HepG2 (cell line): Measurements from ENCODE around the gene DVL3. TPM values are rescaled to one million over a fixed set of nuclear protein-coding genes. Genes with fewer than 3 reads are reported as not detected.

Source experiments
- ATAC-seq: fragments of 200-7000 bp; cut with Tn5 transposase; 3 replicates; pipeline ENCODE4 v1.9.1; 2020; ENCODE audit warnings: mild to moderate bottlenecking, moderate library complexity
- BruUV-seq: library from RNA; stranded (reverse); fragments of 400-500 nt; replicated peaks from 2 replicates; lab custom pipeline; 2021; lab: Mats Ljungman, UMichigan
- CTCF ChIA-PET: fragments of 300-600 bp; formaldehyde crosslinking; extraction: SDS; loops from one replicate; lab custom pipeline; 2021; ENCODE audit warnings: low total read pairs, inconsistent platforms, low intra/inter-chr PET ratio; lab: Yijun Ruan, JAX
- POLR2A ChIA-PET: fragments of 350-600 bp; sonication (Branson Sonifier 250); formaldehyde crosslinking; loops from one replicate; lab custom pipeline; 2020; ENCODE audit warnings: antibody characterized with exemption, inconsistent platforms; lab: Yijun Ruan, JAX
- DNase-seq: peaks from one replicate; pipeline ENCODE4 v3.0.0-alpha.2; 2015; ENCODE audit warnings: low spot score
- FAIRE-seq: peaks from 3 replicates; lab custom pipeline; 2011; peaks lifted over from hg19 to GRCh38; lab: Jason Lieb, UNC
- H2AFZ ChIP-seq: one replicate; pipeline ENCODE4 v1.6.1; 2011; ENCODE audit warnings: low read length, inconsistent platforms
- H3K27ac ChIP-seq: fragments of 300-600 bp; 3 replicates; pipeline ENCODE4 v1.8.0; 2011; ENCODE audit warnings: mixed run types, mild to moderate bottlenecking, mixed read lengths, low read length, inconsistent platforms; ENCODE audit not compliant: insufficient read depth; ENCODE audit errors: extremely low read length
- H3K27me3 ChIP-seq, 2 experiments: fragments of 200-600 bp in 1 of 2; 2 replicates in 1 of 2; 3 replicates in 1 of 2; pipeline versions ENCODE4 v1.6.0 to v1.8.0; 2011; ENCODE audit warnings: low read length in 2 of 2, mild to moderate bottlenecking in 2 of 2, moderate library complexity in 2 of 2, inconsistent platforms in 1 of 2; ENCODE audit not compliant: insufficient read depth in 2 of 2, control insufficient read depth in 1 of 2
- H3K36me3 ChIP-seq, 2 experiments: fragments of 200-600 bp in 1 of 2; replicated peaks in 1 of 2; 2 replicates in 1 of 2; 3 replicates in 1 of 2; pipeline versions ENCODE4 v1.5.1 to v1.8.0; 2011; ENCODE audit warnings: low read length in 2 of 2, inconsistent platforms in 1 of 2; ENCODE audit not compliant: insufficient read depth in 2 of 2, control insufficient read depth in 1 of 2
- H3K4me1 ChIP-seq: 2 replicates; pipeline ENCODE4 v1.5.1; 2012; ENCODE audit warnings: low read length, inconsistent platforms; ENCODE audit not compliant: insufficient read depth
- H3K4me2 ChIP-seq: 2 replicates; pipeline ENCODE4 v1.6.0; 2011; ENCODE audit warnings: low read depth, low read length, inconsistent platforms
- H3K4me3 ChIP-seq, 3 experiments: fragments of 200-600 bp in 1 of 3; sonication (generic), shearing (Covaris generic) in 1 of 3; replicated peaks in 1 of 3; 2 replicates each; pipeline ENCODE4 v1.5.1; 2011 to 2016; ENCODE audit warnings: low read length in 3 of 3, inconsistent platforms in 2 of 3, low read depth in 2 of 3, mild to moderate bottlenecking in 2 of 3, control low read depth in 1 of 3, mixed read lengths in 1 of 3; ENCODE audit not compliant: insufficient read depth in 1 of 3
- H3K79me2 ChIP-seq: one replicate; pipeline ENCODE4 v1.6.1; 2011; ENCODE audit warnings: low read length, inconsistent platforms; ENCODE audit not compliant: insufficient read depth
- H3K9ac ChIP-seq: 2 replicates; pipeline ENCODE4 v1.6.0; 2011; ENCODE audit warnings: mild to moderate bottlenecking, low read depth, low read length, inconsistent platforms; ENCODE audit not compliant: insufficient read depth
- H3K9me3 ChIP-seq: 2 replicates; pipeline ENCODE4 v1.5.1; 2012; ENCODE audit warnings: mild to moderate bottlenecking, low read length
- H4K20me1 ChIP-seq: 2 replicates; pipeline ENCODE4 v1.6.0; 2011; ENCODE audit warnings: inconsistent platforms, mild to moderate bottlenecking, low read length, moderate library complexity; ENCODE audit not compliant: insufficient read depth
- ETV5 ChIP-seq: IDR thresholded peaks from 2 replicates; pipeline ENCODE4 v1.6.1; 2018; ENCODE audit warnings: missing biosample characterization, missing genetic modification reagents, inconsistent platforms, borderline replicate concordance
- GABPA ChIP-seq, 2 experiments: IDR thresholded peaks; 2 replicates each; pipeline ENCODE4 v1.6.1; 2011 to 2016; ENCODE audit warnings: low read depth in 2 of 2, low read length in 1 of 2, missing biosample characterization in 1 of 2, missing genetic modification characterization in 1 of 2
- HIVEP1 ChIP-seq: sonication (generic); formaldehyde crosslinking; IDR thresholded peaks from 2 replicates; pipeline ENCODE4 v1.4.0; 2020; ENCODE audit warnings: mild to moderate bottlenecking, missing genetic modification reagents
- RCOR2 ChIP-seq: IDR thresholded peaks from 2 replicates; pipeline ENCODE4 v1.6.1; 2016; ENCODE audit warnings: missing biosample characterization, missing genetic modification reagents
- SIN3B ChIP-seq: fragments of 150-350 bp; IDR thresholded peaks from 2 replicates; pipeline ENCODE4 v1.6.1; 2014; ENCODE audit warnings: low read length
- SIX4 ChIP-seq: sonication (generic); formaldehyde crosslinking; IDR thresholded peaks from 2 replicates; pipeline ENCODE4 v1.4.0; 2020; ENCODE audit warnings: missing genetic modification reagents
- SNAI1 ChIP-seq: sonication (generic); formaldehyde crosslinking; IDR thresholded peaks from 2 replicates; pipeline ENCODE4 v1.5.0; 2020; ENCODE audit warnings: mild to moderate bottlenecking, missing genetic modification reagents, borderline replicate concordance
- SPEN ChIP-seq: sonication (generic); formaldehyde crosslinking; IDR thresholded peaks from 2 replicates; pipeline ENCODE4 v1.5.1; 2020; ENCODE audit warnings: low read depth, mild to moderate bottlenecking, missing genetic modification reagents
- ZC3H4 ChIP-seq: sonication (generic); formaldehyde crosslinking; IDR thresholded peaks from 2 replicates; pipeline ENCODE4 v1.4.0; 2020; ENCODE audit warnings: missing genetic modification reagents, borderline replicate concordance
- ZGPAT ChIP-seq: IDR thresholded peaks from 2 replicates; pipeline ENCODE4 v1.6.1; 2016; ENCODE audit warnings: mild to moderate bottlenecking
- ZNF292 ChIP-seq: sonication (generic); formaldehyde crosslinking; IDR thresholded peaks from 2 replicates; pipeline ENCODE4 v1.8.1; 2022; ENCODE audit warnings: mild to moderate bottlenecking, low read depth, missing genetic modification reagents, borderline replicate concordance
- ZNF552 ChIP-seq: sonication (generic); formaldehyde crosslinking; IDR thresholded peaks from 2 replicates; pipeline ENCODE4 v1.9.0; 2022; ENCODE audit warnings: missing genetic modification reagents, mild to moderate bottlenecking, borderline replicate concordance
- WGBS: methylation state at CpG from one replicate; pipeline ENCODE4 v1.1.6; 2017; ENCODE audit warnings: low lambda C conversion rate; 5-methylcytosine and 5-hydroxymethylcytosine counted together
- in situ Hi-C: cut with HindIII; loops from 2 replicates; pipeline ENCODE4 v1.10.0; 2017; ENCODE audit warnings: low pct_unique_long_range_greater_than_20kb; ENCODE audit not compliant: extremely low pct_ligation_motif_present
- intact Hi-C: fragments of 100-400 bp; cut with micrococcal nuclease; formaldehyde crosslinking; loops from one replicate; pipeline ENCODE4 v1.10.0; 2022; ENCODE audit not compliant: unreplicated experiment
- polyA plus RNA-seq, 8 experiments: library from polyadenylated mRNA; depleted of rRNA in 3 of 8; stranded (reverse) in 7 of 8; unstranded in 1 of 8; fragments of >200 nt; fragmentation: Illumina TruSeq in 4 of 8; extraction: Trizol in 4 of 8; gene quantifications; 2 replicates each; pipeline versions ENCODE4 v1.2.1 to v1.2.3, GENCODE V29; 2011 to 2016; ENCODE audit warnings: low read depth in 4 of 8, missing spikeins in 1 of 8, mixed read lengths in 1 of 8; ENCODE audit not compliant: insufficient read depth in 1 of 8
- total RNA-seq, 5 experiments: library from RNA; depleted of rRNA; stranded (reverse); fragments of >200 nt; fragmentation: Illumina TruSeq; extraction: Trizol; gene quantifications; 2 replicates each; pipeline ENCODE4 v1.2.3, GENCODE V29; 2016; ENCODE audit warnings: low read depth in 1 of 5
- TF ChIP-seq, protein P1 (sequence below): sonication (generic); formaldehyde crosslinking; IDR thresholded peaks from 2 replicates; pipeline ENCODE4 v1.4.0; 2020; ENCODE audit warnings: missing genetic modification reagents
- TF ChIP-seq, protein P2 (sequence below): sonication (generic); formaldehyde crosslinking; IDR thresholded peaks from 2 replicates; pipeline ENCODE4 v1.5.0; 2020; ENCODE audit warnings: mild to moderate bottlenecking, missing genetic modification reagents, borderline replicate concordance

The DVL3 gene
- total and polyA plus RNA-seq, 2 of the 13 experiments (the other 11 are each of a cell fraction or from before 2014, with no cell fraction given) = 29.0 to 36.1 TPM

- H3K27me3 ChIP-seq = peaks cover 0 to 26% of the 10 kb centered on the region in 2 experiments; a peak in 4 of 5 replicates
These were observed 45.6 kb downstream of the DVL3 start for GRCh38 chr3:184200825-184201224.

DNA sequence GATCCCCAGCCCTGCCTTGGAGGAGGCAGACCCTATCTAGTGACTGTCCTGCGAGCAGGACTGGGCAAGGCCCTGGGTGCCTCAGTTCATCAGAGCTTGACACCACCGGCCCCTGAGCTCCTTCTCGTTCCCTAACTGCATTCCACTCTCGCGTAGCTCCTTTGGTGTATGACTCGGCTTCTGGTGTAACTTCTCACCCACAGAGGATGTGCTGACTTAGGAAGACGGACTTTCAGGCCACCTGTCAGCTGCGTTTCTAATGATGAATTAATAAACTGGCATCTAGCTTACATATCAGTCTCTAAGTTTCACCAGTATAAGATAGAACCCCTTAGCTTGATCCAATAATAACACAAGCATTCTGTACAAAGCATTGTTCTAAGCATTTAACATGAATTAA lies 48.3 kb downstream of the DVL3 start:
- in situ Hi-C loops = no loop called here
- ChIA-PET POLR2A (interaction anchor here (1.6 kb wide), 1 partner anchor 20 kb away, joined by 4 read pairs; no protein-coding TSS in a partner anchor), CTCF (no interaction called here)
- Histone ChIP-seq H4K20me1 (no peaks in the 10 kb centered on the region), H3K4me2 (no peak overlapping the region), H3K27me3 (peaks cover 7 to 41% of the 10 kb centered on the region in 2 experiments; a peak in 4 of 5 replicates), H2AFZ (no peak overlapping the region), H3K27ac (no peak overlapping the region), H3K4me3 (no peak overlapping the region), H3K9me3 (no peaks in the 10 kb centered on the region), H3K79me2 (no peaks in the 10 kb centered on the region), H3K4me1 (no peaks in the 10 kb centered on the region), H3K36me3 (no peaks in the 10 kb centered on the region), H3K9ac (no peak overlapping the region)
- BruUV-seq = no TSS peak
- 19% methylated on average over 3 of the region's 8 CpGs for WGBS
- DNase-seq (no peak), ATAC-seq (no peak), FAIRE-seq (no peak)
- intact Hi-C loops = no loop called here
- TF ChIP-seq ZGPAT (CRISPR knock-in tag) (no peak), SPEN (CRISPR knock-in tag) (no peak), SNAI1 (CRISPR knock-in tag) (no peak), GABPA (IDR thresholded peaks at IDR 0.05; ENCODE audit: low read depth, low read length) (no peak), GABPA (CRISPR knock-in tag; IDR thresholded peaks at IDR 0.05; ENCODE audit: low read depth) (no peak), HIVEP1 (CRISPR knock-in tag) (no peak), ZNF552 (CRISPR knock-in tag) (no peak), ZC3H4 (CRISPR knock-in tag) (no peak), SIX4 (no peak), ZNF292 (no peak), SIN3B (no peak), RCOR2 (CRISPR knock-in tag) (no peak)
- TF ChIP-seq, protein P1, sequence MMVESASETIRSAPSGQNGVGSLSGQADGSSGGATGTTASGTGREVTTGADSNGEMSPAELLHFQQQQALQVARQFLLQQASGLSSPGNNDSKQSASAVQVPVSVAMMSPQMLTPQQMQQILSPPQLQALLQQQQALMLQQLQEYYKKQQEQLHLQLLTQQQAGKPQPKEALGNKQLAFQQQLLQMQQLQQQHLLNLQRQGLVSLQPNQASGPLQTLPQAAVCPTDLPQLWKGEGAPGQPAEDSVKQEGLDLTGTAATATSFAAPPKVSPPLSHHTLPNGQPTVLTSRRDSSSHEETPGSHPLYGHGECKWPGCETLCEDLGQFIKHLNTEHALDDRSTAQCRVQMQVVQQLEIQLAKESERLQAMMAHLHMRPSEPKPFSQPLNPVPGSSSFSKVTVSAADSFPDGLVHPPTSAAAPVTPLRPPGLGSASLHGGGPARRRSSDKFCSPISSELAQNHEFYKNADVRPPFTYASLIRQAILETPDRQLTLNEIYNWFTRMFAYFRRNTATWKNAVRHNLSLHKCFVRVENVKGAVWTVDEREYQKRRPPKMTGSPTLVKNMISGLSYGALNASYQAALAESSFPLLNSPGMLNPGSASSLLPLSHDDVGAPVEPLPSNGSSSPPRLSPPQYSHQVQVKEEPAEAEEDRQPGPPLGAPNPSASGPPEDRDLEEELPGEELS (CRISPR knock-in tag) = no peak
- TF ChIP-seq, protein P2, sequence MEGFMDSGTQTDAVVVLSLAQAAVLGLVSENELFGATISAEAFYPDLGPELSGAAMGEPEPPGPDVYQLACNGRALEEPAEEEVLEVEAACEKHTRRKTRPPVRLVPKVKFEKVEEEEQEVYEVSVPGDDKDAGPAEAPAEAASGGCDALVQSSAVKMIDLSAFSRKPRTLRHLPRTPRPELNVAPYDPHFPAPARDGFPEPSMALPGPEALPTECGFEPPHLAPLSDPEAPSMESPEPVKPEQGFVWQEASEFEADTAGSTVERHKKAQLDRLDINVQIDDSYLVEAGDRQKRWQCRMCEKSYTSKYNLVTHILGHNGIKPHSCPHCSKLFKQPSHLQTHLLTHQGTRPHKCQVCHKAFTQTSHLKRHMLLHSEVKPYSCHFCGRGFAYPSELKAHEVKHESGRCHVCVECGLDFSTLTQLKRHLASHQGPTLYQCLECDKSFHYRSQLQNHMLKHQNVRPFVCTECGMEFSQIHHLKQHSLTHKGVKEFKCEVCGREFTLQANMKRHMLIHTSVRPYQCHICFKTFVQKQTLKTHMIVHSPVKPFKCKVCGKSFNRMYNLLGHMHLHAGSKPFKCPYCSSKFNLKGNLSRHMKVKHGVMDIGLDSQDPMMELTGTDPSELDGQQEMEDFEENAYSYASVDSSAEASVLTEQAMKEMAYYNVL (CRISPR knock-in tag) = no peak

More at GRCh38 chr3:184200825-184201224, 45.6 kb downstream of the DVL3 start:
- no peaks in the 10 kb centered on the region for H3K79me2 ChIP-seq
- H3K4me2 ChIP-seq = no peak overlapping the region
- no peak for ATAC-seq
- no peak overlapping the region for H3K9ac ChIP-seq
- no peak for TF ChIP-seq ETV5 (CRISPR knock-in tag)
- TF ChIP-seq, all 625 proteins: peak for 0
- BruUV-seq = no TSS peak
- FAIRE-seq (no peak), DNase-seq (no peak)
- H3K9me3 ChIP-seq = no peaks in the 10 kb centered on the region
- POLR2A ChIA-PET = no interaction called here
- CTCF ChIA-PET = no interaction called here
- intact Hi-C loops (no loop called here), in situ Hi-C loops (no loop called here)
- no peak overlapping the region for H3K4me3 ChIP-seq
- H3K27ac ChIP-seq = no peak overlapping the region
- peaks cover 12% of the 10 kb centered on the region for H3K4me1 ChIP-seq
- no peaks in the 10 kb centered on the region for H3K36me3 ChIP-seq
- no peak overlapping the region for H2AFZ ChIP-seq
- no peaks in the 10 kb centered on the region for H4K20me1 ChIP-seq
